ENCODE results near the gene GPX6.

Gene GPX6

DNA sequence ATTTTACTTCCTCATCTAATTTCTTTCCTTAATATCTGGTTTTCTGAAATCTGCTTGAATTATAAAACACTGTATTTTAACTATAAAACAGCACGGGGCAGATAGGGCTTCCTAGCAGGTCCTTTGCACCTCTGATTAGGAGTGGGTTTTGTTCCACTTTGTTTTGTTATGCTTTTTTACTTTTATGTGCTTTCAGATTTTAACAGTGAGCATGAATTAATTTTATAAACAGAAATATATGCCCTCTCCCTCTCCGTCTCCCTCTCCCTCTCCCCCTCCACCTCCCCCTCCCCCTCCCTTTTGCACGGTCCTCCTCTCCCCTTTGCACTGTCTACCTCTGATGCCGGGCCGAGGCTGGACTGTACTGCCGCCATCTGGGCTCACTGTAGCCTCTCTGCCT, 14.3 kb downstream of the GPX6 start:
- Histone ChIP-seq H3K36me3 (ENCODE audit: insufficient read depth, low read length) (no peaks in the 10 kb centered on the region), H3K4me1 (ENCODE audit: insufficient read depth, low read length) (no peaks in the 10 kb centered on the region), H3K27me3 (ENCODE audit: insufficient read depth, low read length, poor library complexity) (no peaks in the 10 kb centered on the region), H3K4me2 (ENCODE audit: insufficient read depth, low read length) (no peak overlapping the region), H4K20me1 (ENCODE audit: insufficient read depth, low read length) (no peaks in the 10 kb centered on the region), H3K79me2 (ENCODE audit: insufficient read depth, low read length) (no peaks in the 10 kb centered on the region), H3K4me3 (ENCODE audit: low read depth in 1 of 2, low read length in 2 of 2) (no peak overlapping the region), H2AFZ (ENCODE audit: low read depth, low read length) (no peak overlapping the region), H3K9me3 (ENCODE audit: insufficient read depth, low read length, severe bottlenecking) (no peaks in the 10 kb centered on the region), H3K9ac (ENCODE audit: low read depth, low read length) (no peak overlapping the region), H3K27ac (ENCODE audit: low read length) (no peak overlapping the region)
- ATAC-seq (ENCODE audit: insufficient read depth, low read depth) (no peak), DNase-seq (no peak)
- TF ChIP-seq, protein P1, sequence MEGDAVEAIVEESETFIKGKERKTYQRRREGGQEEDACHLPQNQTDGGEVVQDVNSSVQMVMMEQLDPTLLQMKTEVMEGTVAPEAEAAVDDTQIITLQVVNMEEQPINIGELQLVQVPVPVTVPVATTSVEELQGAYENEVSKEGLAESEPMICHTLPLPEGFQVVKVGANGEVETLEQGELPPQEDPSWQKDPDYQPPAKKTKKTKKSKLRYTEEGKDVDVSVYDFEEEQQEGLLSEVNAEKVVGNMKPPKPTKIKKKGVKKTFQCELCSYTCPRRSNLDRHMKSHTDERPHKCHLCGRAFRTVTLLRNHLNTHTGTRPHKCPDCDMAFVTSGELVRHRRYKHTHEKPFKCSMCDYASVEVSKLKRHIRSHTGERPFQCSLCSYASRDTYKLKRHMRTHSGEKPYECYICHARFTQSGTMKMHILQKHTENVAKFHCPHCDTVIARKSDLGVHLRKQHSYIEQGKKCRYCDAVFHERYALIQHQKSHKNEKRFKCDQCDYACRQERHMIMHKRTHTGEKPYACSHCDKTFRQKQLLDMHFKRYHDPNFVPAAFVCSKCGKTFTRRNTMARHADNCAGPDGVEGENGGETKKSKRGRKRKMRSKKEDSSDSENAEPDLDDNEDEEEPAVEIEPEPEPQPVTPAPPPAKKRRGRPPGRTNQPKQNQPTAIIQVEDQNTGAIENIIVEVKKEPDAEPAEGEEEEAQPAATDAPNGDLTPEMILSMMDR (IDR thresholded peaks at IDR 0.05; ENCODE audit: borderline replicate concordance, extremely low read depth, low read length, poor library complexity, severe bottlenecking): no peak
- TF ChIP-seq EZH2 (IDR thresholded peaks at IDR 0.05; ENCODE audit: borderline replicate concordance, low read depth, low read length, severe bottlenecking): no peak

DNA sequence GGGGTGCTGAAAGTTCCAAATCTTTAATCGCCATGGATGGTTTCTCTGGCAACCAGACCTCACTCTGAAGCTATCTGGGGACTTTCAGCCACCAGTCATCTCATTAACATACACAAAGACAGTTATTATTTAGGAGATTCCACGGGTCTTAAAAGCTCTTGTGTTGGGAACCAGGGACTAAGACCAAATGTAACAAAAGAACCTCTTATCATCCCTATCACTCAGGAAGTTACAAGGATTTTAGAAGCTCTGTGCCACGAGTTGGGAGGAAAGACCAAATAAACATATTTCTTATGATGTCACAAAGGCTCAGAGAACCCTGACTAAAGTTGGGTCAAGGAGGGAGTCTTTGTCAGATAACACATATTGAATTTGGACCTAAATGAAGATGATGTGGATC, 17.7 kb downstream of the GPX6 start:
- Histone ChIP-seq H3K4me3 (ENCODE audit: low read depth in 1 of 2, low read length in 2 of 2) (no peak overlapping the region), H3K9ac (ENCODE audit: low read depth, low read length) (no peak overlapping the region), H3K9me3 (ENCODE audit: insufficient read depth, low read length, severe bottlenecking) (no peaks in the 10 kb centered on the region), H3K27ac (ENCODE audit: low read length) (no peak overlapping the region), H3K4me1 (ENCODE audit: insufficient read depth, low read length) (no peaks in the 10 kb centered on the region), H3K27me3 (ENCODE audit: insufficient read depth, low read length, poor library complexity) (peaks cover 2% of the 10 kb centered on the region), H3K4me2 (ENCODE audit: insufficient read depth, low read length) (no peak overlapping the region), H2AFZ (ENCODE audit: low read depth, low read length) (no peak overlapping the region), H3K36me3 (ENCODE audit: insufficient read depth, low read length) (no peaks in the 10 kb centered on the region), H3K79me2 (ENCODE audit: insufficient read depth, low read length) (no peaks in the 10 kb centered on the region), H4K20me1 (ENCODE audit: insufficient read depth, low read length) (no peaks in the 10 kb centered on the region)
- ATAC-seq (ENCODE audit: insufficient read depth, low read depth) (no peak), DNase-seq (no peak)
- no peak for TF ChIP-seq EZH2 (IDR thresholded peaks at IDR 0.05; ENCODE audit: borderline replicate concordance, low read depth, low read length, severe bottlenecking)
- TF ChIP-seq, protein P1 (IDR thresholded peaks at IDR 0.05; ENCODE audit: borderline replicate concordance, extremely low read depth, low read length, poor library complexity, severe bottlenecking): no peak

DNA sequence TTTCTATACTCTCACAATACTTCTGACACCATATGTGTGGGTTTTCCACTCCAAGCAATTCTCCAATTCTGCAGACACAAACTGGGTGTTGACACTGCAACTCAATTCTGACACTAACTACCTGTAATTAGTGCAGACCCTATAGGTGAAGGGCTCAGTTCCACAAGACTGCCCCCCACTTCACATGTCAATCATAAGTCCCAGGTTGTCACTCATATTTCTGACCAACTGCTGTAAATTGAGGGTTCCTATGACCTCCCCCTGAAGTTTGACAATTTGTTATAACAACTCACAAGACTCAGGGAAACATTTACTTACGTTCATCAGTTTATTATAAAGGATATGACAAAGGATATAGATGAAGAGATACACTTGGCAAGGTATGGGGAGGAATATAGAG, 18.3 kb downstream of the GPX6 start:
- Histone ChIP-seq H3K4me1 (ENCODE audit: insufficient read depth, low read length) (no peaks in the 10 kb centered on the region), H3K4me2 (ENCODE audit: insufficient read depth, low read length) (no peak overlapping the region), H3K4me3 (ENCODE audit: low read depth in 1 of 2, low read length in 2 of 2) (no peak overlapping the region), H4K20me1 (ENCODE audit: insufficient read depth, low read length) (no peaks in the 10 kb centered on the region), H3K9ac (ENCODE audit: low read depth, low read length) (no peak overlapping the region), H3K27ac (ENCODE audit: low read length) (no peak overlapping the region), H2AFZ (ENCODE audit: low read depth, low read length) (no peak overlapping the region), H3K79me2 (ENCODE audit: insufficient read depth, low read length) (no peaks in the 10 kb centered on the region), H3K9me3 (ENCODE audit: insufficient read depth, low read length, severe bottlenecking) (no peaks in the 10 kb centered on the region), H3K36me3 (ENCODE audit: insufficient read depth, low read length) (no peaks in the 10 kb centered on the region), H3K27me3 (ENCODE audit: insufficient read depth, low read length, poor library complexity) (peaks cover 2% of the 10 kb centered on the region)
- TF ChIP-seq, protein P1 (IDR thresholded peaks at IDR 0.05; ENCODE audit: borderline replicate concordance, extremely low read depth, low read length, poor library complexity, severe bottlenecking): no peak
- no peak for TF ChIP-seq EZH2 (IDR thresholded peaks at IDR 0.05; ENCODE audit: borderline replicate concordance, low read depth, low read length, severe bottlenecking)
- ATAC-seq (ENCODE audit: insufficient read depth, low read depth) (no peak), DNase-seq (no peak)

Data from DND-41 (cell line).